ENCODE results near the gene AMPH.

The AMPH gene

GRCh38 chr7:38453168-38453567 lies 178.0 kb downstream of the AMPH start:
- no peak for FAIRE-seq
- no peak for DNase-seq (ENCODE audit: insufficient read length, low spot score)
- no peak for TF ChIP-seq SPI1 (IDR thresholded peaks at IDR 0.05; ENCODE audit: low read depth, low read length)
- no peak for TF ChIP-seq POLR2A (IDR thresholded peaks at IDR 0.05; ENCODE audit: low read depth, low read length)

- TF ChIP-seq POLR2A (IDR thresholded peaks at IDR 0.05; ENCODE audit: low read depth, low read length) = no peak
- no peak for TF ChIP-seq SPI1 (IDR thresholded peaks at IDR 0.05; ENCODE audit: low read depth, low read length)
- no peak for TF ChIP-seq POLR2AphosphoS5 (IDR thresholded peaks at IDR 0.05; ENCODE audit: low read depth, low read length)
- no peak for TF ChIP-seq PAX5 (IDR thresholded peaks at IDR 0.05; ENCODE audit: insufficient read depth, low read length, severe bottlenecking)
- no peak for TF ChIP-seq POU2F2 (IDR thresholded peaks at IDR 0.05; ENCODE audit: low read depth, low read length)
- no peak for TF ChIP-seq TAF1 (IDR thresholded peaks at IDR 0.05; ENCODE audit: low read depth, low read length)
- no peak for FAIRE-seq
- DNase-seq (ENCODE audit: insufficient read length, low spot score) = no peak
Measured at GRCh38 chr7:38452681-38453108, 178.5 kb downstream of the AMPH start.

GRCh38 chr7:38451840-38452239 lies 179.3 kb downstream of the AMPH start:
- no peak for DNase-seq (ENCODE audit: insufficient read length, low spot score)
- no peak for FAIRE-seq
- TF ChIP-seq SPI1 (IDR thresholded peaks at IDR 0.05; ENCODE audit: low read depth, low read length) = no peak
- TF ChIP-seq TAF1 (IDR thresholded peaks at IDR 0.05; ENCODE audit: low read depth, low read length) = no peak
- no peak for TF ChIP-seq POLR2AphosphoS5 (IDR thresholded peaks at IDR 0.05; ENCODE audit: low read depth, low read length)
- TF ChIP-seq POU2F2 (IDR thresholded peaks at IDR 0.05; ENCODE audit: low read depth, low read length) = no peak
- TF ChIP-seq POLR2A (IDR thresholded peaks at IDR 0.05; ENCODE audit: low read depth, low read length) = no peak
- no peak for TF ChIP-seq PAX5 (IDR thresholded peaks at IDR 0.05; ENCODE audit: insufficient read depth, low read length, severe bottlenecking)

- TF ChIP-seq POLR2A (IDR thresholded peaks at IDR 0.05; ENCODE audit: low read depth, low read length) (no peak), SPI1 (IDR thresholded peaks at IDR 0.05; ENCODE audit: low read depth, low read length) (no peak), TAF1 (IDR thresholded peaks at IDR 0.05; ENCODE audit: low read depth, low read length) (no peak), PAX5 (IDR thresholded peaks at IDR 0.05; ENCODE audit: insufficient read depth, low read length, severe bottlenecking) (no peak), POLR2AphosphoS5 (IDR thresholded peaks at IDR 0.05; ENCODE audit: low read depth, low read length) (no peak), POU2F2 (IDR thresholded peaks at IDR 0.05; ENCODE audit: low read depth, low read length) (no peak)
- FAIRE-seq (no peak), DNase-seq (ENCODE audit: insufficient read length, low spot score) (no peak)
Measured at GRCh38 chr7:38448584-38449234, 182.5 kb downstream of the AMPH start.

GRCh38 chr7:38448054-38448453 lies 183.1 kb downstream of the AMPH start:
- DNase-seq (ENCODE audit: insufficient read length, low spot score) (no peak), FAIRE-seq (no peak)

GRCh38 chr7:38438970-38439369 lies 192.2 kb downstream of the AMPH start:
- DNase-seq (ENCODE audit: insufficient read length, low spot score) (no peak), FAIRE-seq (no peak)
- no peak for TF ChIP-seq TAF1 (IDR thresholded peaks at IDR 0.05; ENCODE audit: low read depth, low read length)

More at GRCh38 chr7:38448054-38448453, 183.1 kb downstream of the AMPH start:
- TF ChIP-seq PAX5 (IDR thresholded peaks at IDR 0.05; ENCODE audit: insufficient read depth, low read length, severe bottlenecking) (no peak), POU2F2 (IDR thresholded peaks at IDR 0.05; ENCODE audit: low read depth, low read length) (no peak), POLR2AphosphoS5 (IDR thresholded peaks at IDR 0.05; ENCODE audit: low read depth, low read length) (no peak), TAF1 (IDR thresholded peaks at IDR 0.05; ENCODE audit: low read depth, low read length) (no peak), POLR2A (IDR thresholded peaks at IDR 0.05; ENCODE audit: low read depth, low read length) (no peak), SPI1 (IDR thresholded peaks at IDR 0.05; ENCODE audit: low read depth, low read length) (no peak)

- FAIRE-seq = no peak
- no peak for TF ChIP-seq POU2F2 (IDR thresholded peaks at IDR 0.05; ENCODE audit: low read depth, low read length)
- TF ChIP-seq POLR2AphosphoS5 (IDR thresholded peaks at IDR 0.05; ENCODE audit: low read depth, low read length) = no peak
- no peak for TF ChIP-seq TAF1 (IDR thresholded peaks at IDR 0.05; ENCODE audit: low read depth, low read length)
- TF ChIP-seq PAX5 (IDR thresholded peaks at IDR 0.05; ENCODE audit: insufficient read depth, low read length, severe bottlenecking) = no peak
- no peak for TF ChIP-seq SPI1 (IDR thresholded peaks at IDR 0.05; ENCODE audit: low read depth, low read length)
- DNase-seq (ENCODE audit: insufficient read length, low spot score) = no peak
Measured at GRCh38 chr7:38432671-38433070, 198.5 kb downstream of the AMPH start.

GRCh38 chr7:38432080-38432479 lies 199.1 kb downstream of the AMPH start:
- DNase-seq (ENCODE audit: insufficient read length, low spot score) = no peak
- FAIRE-seq = no peak
- no peak for TF ChIP-seq PAX5 (IDR thresholded peaks at IDR 0.05; ENCODE audit: insufficient read depth, low read length, severe bottlenecking)
- no peak for TF ChIP-seq POLR2AphosphoS5 (IDR thresholded peaks at IDR 0.05; ENCODE audit: low read depth, low read length)
- no peak for TF ChIP-seq POU2F2 (IDR thresholded peaks at IDR 0.05; ENCODE audit: low read depth, low read length)
- no peak for TF ChIP-seq POLR2A (IDR thresholded peaks at IDR 0.05; ENCODE audit: low read depth, low read length)
- no peak for TF ChIP-seq SPI1 (IDR thresholded peaks at IDR 0.05; ENCODE audit: low read depth, low read length)
- TF ChIP-seq TAF1 (IDR thresholded peaks at IDR 0.05; ENCODE audit: low read depth, low read length) = no peak

- DNase-seq (ENCODE audit: insufficient read length, low spot score) (no peak), FAIRE-seq (no peak)
- TF ChIP-seq POLR2A (IDR thresholded peaks at IDR 0.05; ENCODE audit: low read depth, low read length) = no peak
Measured at GRCh38 chr7:38429057-38429456, 202.1 kb downstream of the AMPH start.

GRCh38 chr7:38428041-38428440 lies 203.1 kb downstream of the AMPH start:
- no peak for DNase-seq (ENCODE audit: insufficient read length, low spot score)
- no peak for FAIRE-seq

More at GRCh38 chr7:38428041-38428440, 203.1 kb downstream of the AMPH start:
- TF ChIP-seq POU2F2 (IDR thresholded peaks at IDR 0.05; ENCODE audit: low read depth, low read length) (no peak), PAX5 (IDR thresholded peaks at IDR 0.05; ENCODE audit: insufficient read depth, low read length, severe bottlenecking) (no peak), SPI1 (IDR thresholded peaks at IDR 0.05; ENCODE audit: low read depth, low read length) (no peak), POLR2A (IDR thresholded peaks at IDR 0.05; ENCODE audit: low read depth, low read length) (no peak), POLR2AphosphoS5 (IDR thresholded peaks at IDR 0.05; ENCODE audit: low read depth, low read length) (no peak)

Measured in GM12891 (cell line).